Smooth muscle cell (in vitro differentiated cells): ENCODE results near the gene CATSPERE. TPM values are rescaled to one million over a fixed set of nuclear protein-coding genes. Genes with fewer than 3 reads are reported as not detected.
A peak's percentile ranks its signal among the peaks of the same experiment; 100 is the strongest.

Experiments used
- DNase-seq: peaks from one replicate; lab custom pipeline; 2025; ENCODE audit not compliant: unreplicated experiment; lab: John Stamatoyannopoulos, UW
- H2AFZ ChIP-seq: fragments of 200-600 bp; sonication (generic); 2 replicates; pipeline ENCODE4 v1.6.0; 2016; ENCODE audit warnings: antibody characterized with exemption, low read depth, mild to moderate bottlenecking
- H3F3A ChIP-seq: fragments of 200-600 bp; sonication (generic); 2 replicates; pipeline ENCODE4 v1.6.0; 2017; ENCODE audit warnings: antibody characterized with exemption, low read depth
- H3K27ac ChIP-seq: fragments of 200-600 bp; sonication (generic); 2 replicates; pipeline ENCODE4 v1.5.1; 2016; ENCODE audit warnings: low read depth, mild to moderate bottlenecking
- H3K27me3 ChIP-seq: fragments of 200-600 bp; sonication (generic); 2 replicates; pipeline ENCODE4 v1.6.1; 2016; ENCODE audit warnings: low read depth, mild to moderate bottlenecking
- H3K36me3 ChIP-seq: fragments of 200-600 bp; sonication (generic); 2 replicates; pipeline ENCODE4 v1.5.1; 2016; ENCODE audit warnings: low read depth
- H3K4me1 ChIP-seq: fragments of 200-600 bp; sonication (generic); 2 replicates; pipeline ENCODE4 v1.5.1; 2016; ENCODE audit warnings: low read depth
- H3K4me2 ChIP-seq: fragments of 200-600 bp; sonication (generic); 2 replicates; pipeline ENCODE4 v1.6.0; 2016; ENCODE audit warnings: mild to moderate bottlenecking
- H3K4me3 ChIP-seq: fragments of 200-600 bp; sonication (generic); 2 replicates; pipeline ENCODE4 v1.5.1; 2016; ENCODE audit warnings: mild to moderate bottlenecking
- H3K79me2 ChIP-seq: fragments of 200-600 bp; sonication (generic); 2 replicates; pipeline ENCODE4 v1.6.0; 2016; ENCODE audit warnings: low read depth, mild to moderate bottlenecking
- H3K9ac ChIP-seq: fragments of 200-600 bp; sonication (generic); 2 replicates; pipeline ENCODE4 v1.6.0; 2016; ENCODE audit warnings: low read depth
- H3K9me3 ChIP-seq: fragments of 200-600 bp; sonication (generic); replicated peaks from 2 replicates; pipeline ENCODE4 v1.5.1; 2016; ENCODE audit warnings: low read depth
- H4K20me1 ChIP-seq: fragments of 200-600 bp; sonication (generic); 2 replicates; pipeline ENCODE4 v1.6.0; 2016; ENCODE audit warnings: low read depth
- CTCF ChIP-seq: fragments of 200-600 bp; sonication (generic); IDR thresholded peaks from 2 replicates; pipeline ENCODE4 v1.5.1; 2017; ENCODE audit warnings: borderline replicate concordance, mild to moderate bottlenecking, antibody characterized with exemption; ENCODE audit not compliant: insufficient read depth, poor library complexity, severe bottlenecking
- WGBS: methylation state at CpG from one replicate; pipeline ENCODE4 v1.1.7; 2016; ENCODE audit warnings: low lambda C conversion rate; 5-methylcytosine and 5-hydroxymethylcytosine counted together
- polyA plus RNA-seq: library from polyadenylated mRNA; unstranded; fragments of >200 nt; fragmentation: Nextera tagmentation; extraction: Ambion mirVana; gene quantifications from 2 replicates; pipeline ENCODE4 v1.2.1, GENCODE V29; 2016
- total RNA-seq: library from RNA; depleted of rRNA; stranded (reverse); fragments of >200 nt; gene quantifications from 2 replicates; pipeline ENCODE4 v1.2.3, GENCODE V29; 2014

The CATSPERE gene
- total and polyA plus RNA-seq, 2 experiments from 2014 or later, result 0.11 to 0.63 TPM

GRCh38 chr1:244448279-244449036 is 12.6 kb upstream of the CATSPERE start:
- peak overlapping the region; percentile 4 for H3K4me2 ChIP-seq
- H3K4me1 ChIP-seq, result peaks cover 58% of the 10 kb centered on the region
- TF ChIP-seq CTCF, result no peak

DNA sequence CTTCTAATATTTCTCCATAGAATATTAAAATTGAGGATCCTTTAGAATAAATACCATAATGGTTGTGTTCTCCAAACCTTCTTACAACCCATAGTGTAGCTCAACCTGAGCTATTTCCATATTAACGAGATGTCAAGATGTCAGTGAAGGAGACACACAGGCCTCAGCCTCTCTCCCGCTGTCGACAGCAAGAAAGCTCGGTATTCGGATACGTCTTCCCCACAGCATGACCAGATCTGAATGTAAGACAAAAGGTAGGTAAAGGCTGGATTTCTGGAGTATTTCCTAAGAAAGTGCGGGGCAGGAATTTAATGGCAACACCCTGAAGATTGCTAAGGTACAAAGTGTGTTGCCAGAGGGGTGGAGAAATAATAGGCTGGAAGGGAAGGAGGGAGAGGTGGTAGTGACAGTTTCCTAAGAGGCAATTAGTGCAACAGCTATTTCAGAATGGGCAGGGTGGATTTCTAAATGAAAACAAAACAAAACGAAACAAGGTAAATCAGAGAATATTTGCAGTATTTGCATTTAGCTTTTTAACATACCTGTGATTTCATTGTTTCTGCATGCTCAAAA is 11.1 kb upstream of the CATSPERE start:
- H3K79me2 ChIP-seq, result peaks cover 57% of the 10 kb centered on the region
- H3K4me1 ChIP-seq, result peaks cover 65% of the 10 kb centered on the region
- no peaks in the 10 kb centered on the region for H3F3A ChIP-seq
- H2AFZ ChIP-seq, result no peak overlapping the region
- H3K4me2 ChIP-seq, result peak overlapping the region; percentile 97
- no peaks in the 10 kb centered on the region for H3K27me3 ChIP-seq
- TF ChIP-seq CTCF, result no peak
- DNase-seq, result no peak
- H3K27ac ChIP-seq, result peak overlapping the region; percentile 90
- H4K20me1 ChIP-seq, result peaks cover 10% of the 10 kb centered on the region
- peak overlapping the region; percentile 82 for H3K9ac ChIP-seq
- H3K4me3 ChIP-seq, result peak overlapping the region; percentile 88
- no peaks in the 10 kb centered on the region for H3K9me3 ChIP-seq
- H3K36me3 ChIP-seq, result no peaks in the 10 kb centered on the region
- 50% methylated on average over 8 of the region's 8 CpGs for WGBS

More at GRCh38 chr1:244448279-244449036, 12.6 kb upstream of the CATSPERE start:
- no peaks in the 10 kb centered on the region for H3K36me3 ChIP-seq
- no peaks in the 10 kb centered on the region for H3K9me3 ChIP-seq
- no peak overlapping the region for H2AFZ ChIP-seq
- H3K79me2 ChIP-seq, result peaks cover 69% of the 10 kb centered on the region
- H3K27ac ChIP-seq, result peak overlapping the region; percentile 1
- DNase-seq, result no peak
- no peaks in the 10 kb centered on the region for H3F3A ChIP-seq
- no peak overlapping the region for H3K4me3 ChIP-seq
- no peaks in the 10 kb centered on the region for H3K27me3 ChIP-seq
- no peak overlapping the region for H3K9ac ChIP-seq
- WGBS, result 84% methylated on average over 5 of the region's 5 CpGs
- H4K20me1 ChIP-seq, result peaks cover 10% of the 10 kb centered on the region

- H3K4me1 ChIP-seq, result peaks cover 63% of the 10 kb centered on the region
- WGBS, result under 1% methylated on average over 40 of the region's 41 CpGs
- no peaks in the 10 kb centered on the region for H3K9me3 ChIP-seq
- TF ChIP-seq CTCF, result no peak
- peak overlapping the region; percentile 87 for H2AFZ ChIP-seq
- peaks cover 5% of the 10 kb centered on the region for H4K20me1 ChIP-seq
- DNase-seq, result peak; percentile 57
- no peaks in the 10 kb centered on the region for H3F3A ChIP-seq
- H3K9ac ChIP-seq, result peak overlapping the region; percentile 82
- H3K36me3 ChIP-seq, result no peaks in the 10 kb centered on the region
- peaks cover 49% of the 10 kb centered on the region for H3K79me2 ChIP-seq
- H3K27ac ChIP-seq, result peak overlapping the region; percentile 90
- H3K4me3 ChIP-seq, result peak overlapping the region; percentile 88
- H3K4me2 ChIP-seq, result peak overlapping the region; percentile 97
- H3K27me3 ChIP-seq, result no peaks in the 10 kb centered on the region
These were observed 10.2 kb upstream of the CATSPERE start for GRCh38 chr1:244450597-244451538.
